ENCODE measurements around the gene KAT2B. TPM values are rescaled to one million over a fixed set of nuclear protein-coding genes. Genes with fewer than 3 reads are reported as not detected.

The KAT2B gene
- total RNA-seq, 1 donor from 2014 or later, result 3.6 TPM

DNA sequence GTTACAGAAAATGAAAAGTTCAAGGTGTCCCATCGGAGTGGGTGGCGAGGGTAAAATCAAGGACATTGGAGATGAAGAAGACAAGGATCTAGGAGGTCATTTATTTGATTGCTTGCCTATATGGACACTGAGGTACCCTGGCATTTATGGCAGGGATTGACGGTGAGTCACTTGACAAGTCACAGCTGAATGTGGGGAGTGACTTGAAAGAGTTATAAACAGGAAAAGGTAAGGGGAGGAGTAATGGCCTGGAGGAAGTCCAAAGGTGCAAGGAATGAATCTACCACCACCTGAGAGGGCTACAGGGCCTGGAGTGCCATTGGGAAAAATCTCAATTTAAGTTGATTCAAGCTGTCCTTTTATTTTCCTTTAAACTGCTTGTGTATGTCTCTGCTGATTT lies 157.5 kb downstream of the KAT2B start:
- no peak for TF ChIP-seq CTCF (conservative IDR thresholded peaks at IDR 0.05; ENCODE audit: low read depth, low read length)
- DNase-seq (ENCODE audit: low read depth), result no peak
- H3K4me3 ChIP-seq (ENCODE audit: low read depth, low read length), result no peak overlapping the region

DNA sequence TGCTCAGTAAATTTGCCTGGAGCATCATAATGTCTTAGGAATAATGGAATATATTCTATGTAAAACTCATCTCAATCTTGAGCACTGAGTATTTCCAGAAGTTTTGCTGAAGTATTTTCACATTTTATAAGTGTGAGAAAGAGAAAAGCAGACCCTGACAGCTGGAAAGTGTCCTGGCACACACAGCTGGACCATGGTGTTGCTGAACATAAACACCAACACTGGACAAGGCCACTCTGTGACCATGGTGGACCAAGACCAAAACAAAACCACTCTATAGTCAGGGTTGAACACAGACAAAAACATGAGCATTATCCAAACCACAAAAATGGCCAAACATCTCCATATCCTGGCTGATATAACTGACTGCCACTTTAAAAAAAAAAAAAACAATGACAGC lies 160.9 kb downstream of the KAT2B start:
- TF ChIP-seq CTCF (conservative IDR thresholded peaks at IDR 0.05; ENCODE audit: low read depth, low read length), result no peak
- DNase-seq (ENCODE audit: low read depth), result no peak
- no peak overlapping the region for H3K4me3 ChIP-seq (ENCODE audit: low read depth, low read length)

Other genes starting within 250 kb of the KAT2B start
- gene EFHB, start 106.2 kb upstream of the KAT2B start, total RNA-seq, result 3.3 and 5.5 TPM in 2 replicates
- 46.0 and 48.8 TPM in 2 replicates for gene RAB5A, start 93.3 kb upstream of the KAT2B start, total RNA-seq
- gene PP2D1, start 28.2 kb upstream of the KAT2B start, total RNA-seq, result not detected in 2 replicates
- gene SGO1, start 145.8 kb downstream of the KAT2B start, total RNA-seq, result 10.3 and 16.6 TPM in 2 replicates